ENCODE measurements around the gene CACNG4. TPM values are rescaled to one million over a fixed set of nuclear protein-coding genes. Genes with fewer than 3 reads are reported as not detected.
A peak's percentile ranks its signal among the peaks of the same experiment; 100 is the strongest.

Gene CACNG4
- total and polyA plus RNA-seq, 9 donors, result 2.3 to 17.1 (median 10.3) TPM

DNA sequence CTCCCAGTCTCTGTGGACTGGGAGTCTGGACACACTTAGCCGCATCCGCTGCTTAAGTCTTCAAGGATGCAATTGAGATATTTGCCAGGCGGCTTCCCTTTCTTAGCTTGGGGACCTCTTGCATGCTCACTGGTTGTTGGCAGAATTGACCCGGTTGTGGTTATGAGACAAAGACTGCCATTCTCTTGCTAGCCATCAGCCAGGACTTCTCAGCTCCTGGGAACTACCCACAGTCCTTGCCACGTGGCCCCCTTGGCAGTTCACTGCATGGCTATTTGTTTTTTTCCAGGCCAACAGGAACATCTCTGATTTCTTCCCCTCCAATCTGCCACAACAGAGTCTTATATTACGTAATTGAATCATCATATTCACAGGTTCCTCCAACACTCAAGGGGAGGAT, 25.5 kb downstream of the CACNG4 start:
- Histone ChIP-seq H3K9me3 (replicated peaks; ENCODE audit: control insufficient read depth, low read depth, low read length) (no peaks in the 10 kb centered on the region), H3K27ac (ENCODE audit: low read length) (no peak overlapping the region), H3K27me3 (ENCODE audit: control insufficient read depth, insufficient read depth, low read length) (peaks cover 5% of the 10 kb centered on the region), H3K4me3 (ENCODE audit: low read length) (no peak overlapping the region), H3K4me1 (ENCODE audit: control insufficient read depth, insufficient read depth, low read length) (no peaks in the 10 kb centered on the region), H3K36me3 (ENCODE audit: control insufficient read depth, insufficient read depth, low read length) (no peaks in the 10 kb centered on the region)
- no peak for DNase-seq
- 81% methylated on average over 4 of the region's 6 CpGs for WGBS (ENCODE audit: insufficient coverage)

- H3K27ac ChIP-seq (ENCODE audit: low read length), result no peak overlapping the region
- H3K9me3 ChIP-seq (replicated peaks; ENCODE audit: control insufficient read depth, low read depth, low read length), result no peaks in the 10 kb centered on the region
- no peak for DNase-seq
- H3K36me3 ChIP-seq (ENCODE audit: control insufficient read depth, insufficient read depth, low read length), result no peaks in the 10 kb centered on the region
- WGBS (ENCODE audit: insufficient coverage), result 90% methylated on average over 10 of the region's 12 CpGs
- no peaks in the 10 kb centered on the region for H3K4me1 ChIP-seq (ENCODE audit: control insufficient read depth, insufficient read depth, low read length)
- peaks cover 4% of the 10 kb centered on the region for H3K27me3 ChIP-seq (ENCODE audit: control insufficient read depth, insufficient read depth, low read length)
- no peak overlapping the region for H3K4me3 ChIP-seq (ENCODE audit: low read length)
These were observed 28.5 kb downstream of the CACNG4 start for GRCh38 chr17:66992911-66993442.

DNA sequence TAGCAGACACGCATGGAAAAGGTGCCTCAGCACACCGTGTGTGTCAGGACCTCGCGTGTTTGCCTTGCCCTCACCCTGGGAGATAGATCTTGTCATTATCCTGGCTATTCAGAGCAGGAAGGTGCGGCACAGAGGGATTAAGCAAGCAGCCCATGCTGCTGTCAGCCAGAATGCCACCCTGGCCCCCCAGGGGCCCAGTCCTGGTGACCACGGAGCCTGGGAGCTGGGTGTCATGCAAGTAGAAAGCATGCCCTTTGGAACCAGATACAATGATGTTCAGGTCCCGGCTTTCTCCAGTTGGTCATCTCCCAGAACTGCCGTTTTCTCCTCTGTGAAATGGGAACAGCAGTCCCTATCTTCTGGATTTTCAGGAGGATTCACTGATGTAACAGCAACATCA, 29.9 kb downstream of the CACNG4 start:
- H3K27me3 ChIP-seq (ENCODE audit: control insufficient read depth, insufficient read depth, low read length), result peaks cover 4% of the 10 kb centered on the region
- WGBS (ENCODE audit: insufficient coverage), result 82% methylated on average over 8 of the region's 8 CpGs
- H3K27ac ChIP-seq (ENCODE audit: low read length), result no peak overlapping the region
- no peaks in the 10 kb centered on the region for H3K9me3 ChIP-seq (replicated peaks; ENCODE audit: control insufficient read depth, low read depth, low read length)
- no peak for DNase-seq
- H3K4me3 ChIP-seq (ENCODE audit: low read length), result no peak overlapping the region
- H3K36me3 ChIP-seq (ENCODE audit: control insufficient read depth, insufficient read depth, low read length), result no peaks in the 10 kb centered on the region
- H3K4me1 ChIP-seq (ENCODE audit: control insufficient read depth, insufficient read depth, low read length), result no peaks in the 10 kb centered on the region

DNA sequence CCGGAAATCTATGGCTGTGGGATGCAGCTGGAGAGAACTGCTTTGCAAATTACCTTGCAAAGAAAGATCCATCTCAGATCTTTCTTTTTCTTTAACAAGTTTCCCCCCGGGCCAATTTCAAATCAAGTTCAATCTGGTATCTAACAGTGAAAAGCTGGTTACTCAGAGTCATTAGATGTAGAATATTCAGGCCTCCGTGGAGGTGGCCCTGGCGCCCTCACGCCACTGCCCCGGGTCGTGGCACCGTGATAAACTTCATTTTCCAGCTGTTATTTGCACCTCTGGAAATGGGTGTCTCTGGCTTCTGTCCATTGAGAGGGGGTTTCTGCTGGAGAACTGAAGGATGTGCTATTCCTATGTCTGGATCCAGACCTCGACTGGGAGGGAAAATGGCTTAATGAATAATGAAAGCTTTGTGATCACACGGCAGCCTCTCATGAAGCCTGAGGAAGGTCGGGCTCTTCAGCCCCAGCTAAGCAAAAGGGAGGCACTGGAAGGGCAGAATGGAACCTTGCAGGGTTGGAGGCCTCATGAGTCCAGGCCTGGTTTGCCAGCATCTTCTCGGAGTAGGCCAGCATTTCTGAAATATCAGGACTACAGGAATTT, 30.5 kb downstream of the CACNG4 start:
- Histone ChIP-seq H3K4me3 (ENCODE audit: low read length) (no peak overlapping the region), H3K9me3 (replicated peaks; ENCODE audit: control insufficient read depth, low read depth, low read length) (no peaks in the 10 kb centered on the region), H3K27me3 (ENCODE audit: control insufficient read depth, insufficient read depth, low read length) (peaks cover 4% of the 10 kb centered on the region), H3K27ac (ENCODE audit: low read length) (no peak overlapping the region), H3K4me1 (ENCODE audit: control insufficient read depth, insufficient read depth, low read length) (no peaks in the 10 kb centered on the region), H3K36me3 (ENCODE audit: control insufficient read depth, insufficient read depth, low read length) (no peaks in the 10 kb centered on the region)
- DNase-seq, result no peak
- WGBS (ENCODE audit: insufficient coverage), result 80% methylated on average over 10 of the region's 12 CpGs

- WGBS (ENCODE audit: insufficient coverage), result 69% methylated on average over 5 of the region's 7 CpGs
- no peak overlapping the region for H3K4me3 ChIP-seq (ENCODE audit: low read length)
- no peak for DNase-seq
- H3K27me3 ChIP-seq (ENCODE audit: control insufficient read depth, insufficient read depth, low read length), result peaks cover 2% of the 10 kb centered on the region
- no peak overlapping the region for H3K27ac ChIP-seq (ENCODE audit: low read length)
- H3K9me3 ChIP-seq (replicated peaks; ENCODE audit: control insufficient read depth, low read depth, low read length), result no peaks in the 10 kb centered on the region
- no peaks in the 10 kb centered on the region for H3K4me1 ChIP-seq (ENCODE audit: control insufficient read depth, insufficient read depth, low read length)
- no peaks in the 10 kb centered on the region for H3K36me3 ChIP-seq (ENCODE audit: control insufficient read depth, insufficient read depth, low read length)
These were observed 31.4 kb downstream of the CACNG4 start for GRCh38 chr17:66995944-66996343.

GRCh38 chr17:66996926-66997325, 32.4 kb downstream of the CACNG4 start:
- no peak overlapping the region for H3K27ac ChIP-seq (ENCODE audit: low read length)
- peaks cover 2% of the 10 kb centered on the region for H3K27me3 ChIP-seq (ENCODE audit: control insufficient read depth, insufficient read depth, low read length)
- DNase-seq, result no peak
- H3K36me3 ChIP-seq (ENCODE audit: control insufficient read depth, insufficient read depth, low read length), result no peaks in the 10 kb centered on the region
- H3K9me3 ChIP-seq (replicated peaks; ENCODE audit: control insufficient read depth, low read depth, low read length), result no peaks in the 10 kb centered on the region
- H3K4me3 ChIP-seq (ENCODE audit: low read length), result no peak overlapping the region
- H3K4me1 ChIP-seq (ENCODE audit: control insufficient read depth, insufficient read depth, low read length), result no peaks in the 10 kb centered on the region
- 86% methylated on average over 5 of the region's 5 CpGs for WGBS (ENCODE audit: insufficient coverage)

DNA sequence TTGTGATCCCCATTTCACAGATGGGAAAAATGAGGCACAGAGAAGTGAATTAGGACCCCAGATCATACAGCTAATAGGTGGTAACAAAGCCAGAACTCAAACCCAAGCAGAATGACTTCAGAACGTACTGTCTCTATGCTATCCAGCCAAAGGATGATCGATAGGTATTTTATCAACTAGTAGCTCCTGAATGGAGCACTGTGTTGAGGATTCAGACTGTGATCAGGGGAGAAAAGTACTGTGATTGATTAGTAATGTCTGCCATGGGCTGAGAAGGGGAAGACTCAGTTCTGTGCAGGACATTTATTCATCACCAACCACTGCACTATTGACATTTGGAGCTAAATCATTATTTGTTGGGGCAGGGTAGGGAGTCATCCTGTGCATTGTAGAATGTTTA, 38.7 kb downstream of the CACNG4 start:
- no peaks in the 10 kb centered on the region for H3K36me3 ChIP-seq (ENCODE audit: control insufficient read depth, insufficient read depth, low read length)
- H3K9me3 ChIP-seq (replicated peaks; ENCODE audit: control insufficient read depth, low read depth, low read length), result peaks cover 2% of the 10 kb centered on the region
- DNase-seq, result no peak
- no CpG with 5 or more reads among the region's 2 CpGs for WGBS (ENCODE audit: insufficient coverage)
- H3K4me3 ChIP-seq (ENCODE audit: low read length), result no peak overlapping the region
- H3K27me3 ChIP-seq (ENCODE audit: control insufficient read depth, insufficient read depth, low read length), result no peaks in the 10 kb centered on the region
- no peaks in the 10 kb centered on the region for H3K4me1 ChIP-seq (ENCODE audit: control insufficient read depth, insufficient read depth, low read length)
- no peak overlapping the region for H3K27ac ChIP-seq (ENCODE audit: low read length)

GRCh38 chr17:67004181-67004580, 39.7 kb downstream of the CACNG4 start:
- peaks cover 2% of the 10 kb centered on the region for H3K9me3 ChIP-seq (replicated peaks; ENCODE audit: control insufficient read depth, low read depth, low read length)

GRCh38 chr17:67007266-67007665, 42.8 kb downstream of the CACNG4 start:
- Histone ChIP-seq H3K4me3 (ENCODE audit: low read length) (no peak overlapping the region), H3K9me3 (replicated peaks; ENCODE audit: control insufficient read depth, low read depth, low read length) (peaks cover 2% of the 10 kb centered on the region), H3K27me3 (ENCODE audit: control insufficient read depth, insufficient read depth, low read length) (no peaks in the 10 kb centered on the region), H3K36me3 (ENCODE audit: control insufficient read depth, insufficient read depth, low read length) (no peaks in the 10 kb centered on the region), H3K27ac (ENCODE audit: low read length) (no peak overlapping the region), H3K4me1 (ENCODE audit: control insufficient read depth, insufficient read depth, low read length) (no peaks in the 10 kb centered on the region)
- WGBS (ENCODE audit: insufficient coverage), result 33% methylated on average over 1 of the region's 6 CpGs
- DNase-seq, result no peak

More at GRCh38 chr17:67004181-67004580, 39.7 kb downstream of the CACNG4 start:
- H3K36me3 ChIP-seq (ENCODE audit: control insufficient read depth, insufficient read depth, low read length), result no peaks in the 10 kb centered on the region
- no peak overlapping the region for H3K27ac ChIP-seq (ENCODE audit: low read length)
- no peaks in the 10 kb centered on the region for H3K4me1 ChIP-seq (ENCODE audit: control insufficient read depth, insufficient read depth, low read length)
- no peaks in the 10 kb centered on the region for H3K27me3 ChIP-seq (ENCODE audit: control insufficient read depth, insufficient read depth, low read length)
- WGBS (ENCODE audit: insufficient coverage), result 78% methylated on average over 7 of the region's 11 CpGs
- DNase-seq, result peak; percentile 9
- H3K4me3 ChIP-seq (ENCODE audit: low read length), result no peak overlapping the region

DNA sequence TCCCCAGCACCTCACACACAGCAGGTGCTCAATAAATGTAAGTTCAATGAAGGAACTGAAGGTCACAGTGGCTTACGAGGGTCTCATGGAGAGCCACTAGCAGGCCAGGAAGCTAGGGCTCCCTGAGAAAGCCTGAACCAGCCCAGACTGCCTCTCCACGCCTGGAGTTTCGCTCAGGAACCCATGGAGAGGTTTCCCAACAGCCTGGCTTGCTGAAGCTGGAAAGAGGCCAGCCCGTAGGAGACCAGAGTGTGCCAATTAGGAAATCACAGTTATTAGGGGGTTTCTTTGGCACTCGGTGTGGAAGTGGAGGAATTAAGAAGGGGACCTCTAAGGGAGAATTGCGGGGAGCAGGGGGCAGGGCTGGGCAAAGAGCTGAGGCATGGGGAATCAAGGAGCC, 43.6 kb downstream of the CACNG4 start:
- Histone ChIP-seq H3K36me3 (ENCODE audit: control insufficient read depth, insufficient read depth, low read length) (no peaks in the 10 kb centered on the region), H3K4me3 (ENCODE audit: low read length) (no peak overlapping the region), H3K9me3 (replicated peaks; ENCODE audit: control insufficient read depth, low read depth, low read length) (peaks cover 2% of the 10 kb centered on the region), H3K27me3 (ENCODE audit: control insufficient read depth, insufficient read depth, low read length) (no peaks in the 10 kb centered on the region), H3K27ac (ENCODE audit: low read length) (no peak overlapping the region), H3K4me1 (ENCODE audit: control insufficient read depth, insufficient read depth, low read length) (no peaks in the 10 kb centered on the region)
- WGBS (ENCODE audit: insufficient coverage), result 84% methylated on average over 6 of the region's 6 CpGs
- DNase-seq, result no peak
